ENCODE data around the gene NRN1.
A peak's percentile ranks its signal among the peaks of the same experiment; 100 is the strongest.

NRN1 gene

DNA sequence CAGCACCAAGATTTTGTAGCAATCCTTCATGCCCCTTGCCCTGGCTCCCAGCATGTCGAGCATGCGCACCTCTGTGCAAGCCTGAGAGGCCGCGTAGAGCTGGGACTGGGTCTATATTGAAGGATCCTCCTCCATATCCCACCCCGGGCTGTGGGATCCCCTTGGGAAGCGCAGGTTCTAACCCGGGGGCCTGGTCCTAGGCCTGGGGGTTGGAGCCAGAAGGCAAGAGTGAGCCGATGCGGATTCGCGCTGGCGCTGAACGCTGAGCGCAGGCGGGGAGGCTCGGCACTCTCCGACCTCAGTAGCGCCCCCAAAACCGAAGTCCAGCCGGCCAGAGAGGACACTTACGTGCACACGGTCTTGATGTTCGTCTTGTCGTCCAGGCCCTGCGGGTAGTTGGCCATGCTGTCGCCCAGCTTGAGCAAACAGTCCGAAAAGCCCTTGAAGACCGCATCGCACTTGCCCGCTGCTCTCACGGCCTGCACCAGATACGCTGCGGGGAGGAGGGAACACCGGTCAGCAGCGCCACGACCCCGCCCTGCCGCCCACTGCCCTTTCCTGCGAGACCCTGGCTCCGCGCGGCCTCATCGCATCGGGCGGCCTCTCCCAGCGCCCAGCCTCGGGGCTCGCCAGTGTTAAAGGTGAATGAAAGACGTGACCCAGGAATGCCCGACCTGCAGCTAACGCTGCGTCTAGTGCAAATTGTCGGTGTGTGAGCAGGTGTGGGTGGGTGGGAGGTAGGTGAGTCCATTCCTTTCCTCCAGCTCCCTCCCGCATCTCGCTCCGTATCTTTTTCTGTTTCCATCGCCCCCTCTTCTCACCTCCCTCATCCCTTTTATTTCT is 4.5 kb downstream of the NRN1 start:
- DNase-seq (ENCODE audit: low spot score) = no peak

DNA sequence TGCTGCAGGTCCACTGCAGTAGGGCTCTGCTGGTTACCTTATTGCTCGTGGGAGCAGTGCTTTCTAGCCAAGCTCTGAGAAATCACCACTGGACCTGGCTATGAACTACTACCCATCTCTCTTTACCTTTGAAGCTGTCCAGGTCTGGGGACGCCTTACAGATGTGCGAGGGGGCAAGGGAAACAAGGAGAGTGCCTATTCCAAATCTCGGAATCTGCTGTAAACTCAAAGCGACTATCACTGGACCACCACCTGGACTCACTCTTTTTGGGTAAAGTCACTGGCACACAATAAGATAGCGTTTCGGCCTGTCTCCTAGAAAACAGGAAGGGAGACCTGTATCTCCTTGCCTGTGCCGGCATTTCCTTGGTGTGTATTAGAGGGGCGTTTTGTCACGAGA is 5.3 kb downstream of the NRN1 start:
- DNase-seq (ENCODE audit: low spot score) = no peak

DNA sequence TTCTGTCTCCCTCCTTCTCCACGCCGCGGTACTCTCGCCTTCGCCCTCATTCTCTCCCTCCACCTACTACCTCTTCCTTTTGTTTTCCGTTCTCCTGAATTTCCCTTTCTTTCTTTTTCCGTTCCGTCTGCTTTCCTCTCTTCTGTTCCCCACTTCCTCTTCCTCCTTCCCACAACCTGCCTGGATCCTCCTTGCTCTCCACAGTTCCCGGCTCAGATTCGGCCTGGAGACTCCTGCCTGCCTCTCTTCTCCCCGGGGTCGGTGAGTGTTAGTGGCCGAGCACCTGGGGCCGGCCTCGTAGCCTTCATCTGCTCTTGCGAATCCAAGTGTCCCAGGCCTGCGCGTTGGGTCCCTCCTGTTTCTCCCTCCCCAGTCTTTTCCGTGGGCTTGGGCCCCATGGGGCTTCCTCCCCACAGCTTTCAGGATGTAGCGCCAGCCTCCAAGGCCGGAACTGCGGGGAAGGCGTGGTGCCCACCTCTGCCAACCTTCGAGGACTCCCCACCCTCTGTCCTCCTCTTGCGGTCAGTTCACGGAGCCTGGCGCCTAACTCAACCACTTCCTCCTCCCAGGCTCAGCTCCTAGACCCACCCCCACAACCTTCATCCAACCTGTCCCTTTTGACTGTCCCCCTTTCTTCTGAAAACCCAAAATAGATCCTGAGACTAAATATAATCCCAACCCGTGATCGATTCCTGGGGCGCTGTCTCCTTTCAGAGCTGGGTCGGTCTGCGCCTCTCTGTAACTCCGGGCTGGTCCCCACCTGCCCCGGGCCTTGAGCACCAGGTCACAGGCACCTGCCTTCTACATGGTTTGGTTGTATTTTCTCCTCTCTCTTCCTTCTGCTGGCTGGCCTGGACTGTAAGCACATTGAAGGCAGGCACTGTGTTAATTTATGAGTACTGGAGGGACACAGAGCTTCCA is 6.8 kb downstream of the NRN1 start:
- no peak for DNase-seq (ENCODE audit: low spot score)

DNA sequence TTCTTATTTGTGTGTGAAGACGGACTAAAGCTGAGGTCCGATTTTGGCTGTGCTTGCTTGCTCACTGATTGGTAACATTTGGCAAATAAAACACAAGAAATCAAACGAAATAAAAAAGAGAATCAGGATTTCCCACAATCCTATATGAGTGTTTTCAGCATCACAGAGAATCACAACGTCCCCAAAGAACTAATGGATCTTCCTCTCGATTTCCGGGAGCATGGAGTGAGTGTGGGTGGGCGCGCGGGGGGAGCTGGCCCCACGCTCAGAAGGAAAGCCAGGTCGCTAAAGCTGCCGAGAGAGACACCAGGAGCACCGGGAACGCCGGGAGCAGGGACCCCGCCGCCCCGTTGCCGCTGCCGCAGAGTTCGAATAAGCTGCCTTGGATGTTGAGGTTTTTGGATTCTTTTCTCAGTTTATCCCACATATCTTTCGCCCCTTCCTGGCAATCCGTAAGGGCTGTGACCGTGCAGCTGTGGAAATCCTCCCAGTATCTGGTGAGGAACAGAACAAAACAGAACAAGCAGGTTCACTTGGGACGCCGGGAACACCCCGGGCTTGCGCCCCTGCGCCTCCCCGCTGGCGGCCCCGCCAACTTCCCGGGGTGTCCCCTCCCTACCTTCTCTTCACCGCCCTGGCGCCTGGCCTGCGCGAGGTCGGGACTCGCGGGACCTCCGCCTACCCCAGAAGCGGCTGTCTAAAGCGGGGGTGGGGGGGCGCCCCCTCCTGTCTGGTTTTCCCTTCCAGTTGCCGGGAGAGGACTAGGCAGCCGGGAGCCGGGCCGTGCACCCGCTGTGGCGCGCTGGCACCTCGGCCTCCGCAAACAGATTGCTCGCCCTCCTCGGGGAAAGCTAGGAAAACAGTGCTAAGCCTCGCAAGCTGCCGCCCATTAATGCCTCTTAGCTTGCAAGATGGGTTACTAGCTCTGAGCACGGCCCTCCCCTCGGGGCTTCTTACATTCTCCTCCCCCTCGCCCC is 7.7 kb downstream of the NRN1 start:
- peak; percentile 78 for DNase-seq (ENCODE audit: low spot score)

DNA sequence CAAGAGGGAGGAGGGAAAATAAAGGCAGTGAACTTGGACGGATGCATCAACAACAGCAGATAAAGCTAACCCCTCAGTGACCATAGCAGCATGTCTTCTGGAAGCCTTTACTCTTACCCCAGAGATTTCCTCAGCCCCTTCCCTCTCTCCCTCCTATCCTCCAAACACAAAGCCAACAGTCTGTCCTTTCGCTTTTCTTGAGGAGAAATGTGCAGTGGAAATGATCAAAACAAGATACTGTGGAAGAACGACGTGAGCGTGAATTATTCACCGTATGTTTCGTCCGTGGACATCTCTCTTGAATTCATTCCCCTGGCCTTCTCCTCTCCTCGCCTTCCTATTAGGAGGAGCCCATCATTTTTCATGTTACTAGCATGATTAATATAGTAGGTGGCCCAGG is 8.5 kb downstream of the NRN1 start:
- no peak for DNase-seq (ENCODE audit: low spot score)

DNA sequence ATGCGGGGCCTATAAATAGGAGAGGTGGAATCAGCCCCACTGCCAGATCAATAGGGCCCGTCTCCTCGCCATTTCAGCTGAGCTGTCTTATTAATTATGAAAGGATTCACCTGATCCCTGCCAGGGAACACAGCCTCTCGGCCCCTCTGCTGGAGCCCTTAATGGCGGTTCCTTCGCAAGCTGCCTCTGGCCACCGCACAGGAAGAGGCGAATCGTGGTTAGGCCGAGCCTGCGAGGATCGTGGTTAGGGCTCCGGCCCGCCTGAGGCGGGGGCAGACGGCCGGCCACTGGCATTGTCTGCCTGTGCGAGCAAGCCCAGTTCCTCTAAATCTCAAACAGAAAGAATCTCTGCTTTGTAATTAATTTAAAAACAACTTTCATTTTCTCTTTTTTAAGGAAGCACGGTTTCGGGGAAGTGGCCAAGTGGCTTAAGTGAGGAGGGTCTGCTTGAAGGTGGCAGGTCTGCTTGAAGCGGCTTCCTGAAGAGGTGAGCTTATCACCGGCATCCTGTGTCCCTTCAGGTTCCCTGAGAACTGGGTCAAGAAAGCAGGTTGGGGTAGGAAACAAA is 9.2 kb downstream of the NRN1 start:
- DNase-seq (ENCODE audit: low spot score) = no peak

DNA sequence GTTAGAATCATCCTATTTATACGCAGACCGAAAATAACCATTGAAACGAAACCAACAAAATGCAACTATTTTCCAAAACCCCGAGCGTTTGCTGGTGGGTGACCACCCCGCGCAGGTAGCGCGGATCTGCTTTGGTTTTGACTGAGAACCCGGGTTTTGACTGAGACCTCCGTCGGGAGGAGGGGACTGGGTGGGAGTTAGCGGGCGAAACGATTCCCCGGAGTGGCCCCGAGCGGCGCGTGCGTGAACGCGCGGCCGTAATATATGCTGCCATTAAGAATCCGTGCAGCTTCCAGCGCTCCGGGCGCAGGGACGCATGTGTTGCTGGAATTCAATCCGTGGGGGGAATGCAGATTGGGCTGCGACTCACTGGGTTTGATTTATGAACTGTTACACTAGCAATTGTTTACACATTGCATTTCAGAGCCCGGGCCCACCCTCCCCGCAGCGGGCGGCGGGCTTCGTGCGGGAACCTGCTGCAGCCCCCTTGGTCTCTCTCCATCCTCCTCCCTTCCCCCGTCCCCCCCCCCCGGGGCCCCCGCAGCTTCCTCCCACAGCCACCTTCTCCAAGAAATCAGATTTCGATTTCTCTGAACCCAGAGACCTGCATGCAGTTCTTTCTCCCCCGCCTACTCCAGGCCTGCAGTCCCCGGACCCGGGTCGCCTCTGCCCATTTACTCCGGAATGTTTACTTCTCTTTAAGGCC is 9.9 kb downstream of the NRN1 start:
- DNase-seq (ENCODE audit: low spot score) = no peak

DNA sequence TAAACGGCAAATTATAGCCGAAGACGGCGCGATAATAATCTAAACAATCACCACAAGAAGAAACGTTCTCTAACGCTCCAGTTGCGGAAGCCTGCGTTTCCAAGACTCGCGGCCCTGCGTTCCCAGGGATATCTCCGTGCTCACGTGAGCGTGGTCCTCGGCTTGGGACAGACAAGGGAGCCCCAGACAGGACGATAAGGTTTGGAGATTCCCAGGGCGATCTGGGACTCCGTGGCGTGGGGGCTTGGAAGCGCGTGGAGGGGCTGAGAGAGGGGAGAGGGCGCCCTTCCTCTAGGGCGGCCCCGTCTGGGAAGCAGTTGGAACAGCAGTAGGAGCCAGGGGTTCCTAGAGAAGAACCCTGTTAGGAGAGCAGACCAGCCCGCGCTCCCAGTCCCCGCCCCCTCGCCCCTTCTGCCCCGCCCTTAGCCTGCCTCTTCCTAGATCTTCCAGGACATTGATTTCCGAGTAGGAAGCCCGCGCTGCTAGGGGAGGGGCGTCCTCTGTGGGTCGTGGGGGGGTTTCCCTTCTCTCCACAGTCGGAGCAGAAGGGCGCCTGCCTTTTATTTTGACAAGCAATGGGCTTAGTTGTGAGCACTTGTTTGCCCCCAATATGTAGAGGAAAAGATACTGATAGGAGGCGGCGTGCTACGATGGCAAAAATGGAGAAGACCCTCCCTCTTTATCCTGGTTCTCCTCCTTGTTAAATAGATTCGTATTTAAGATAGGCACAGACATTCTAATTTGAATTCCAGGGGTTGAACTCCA is 10.6 kb downstream of the NRN1 start:
- DNase-seq (ENCODE audit: low spot score) = no peak

DNA sequence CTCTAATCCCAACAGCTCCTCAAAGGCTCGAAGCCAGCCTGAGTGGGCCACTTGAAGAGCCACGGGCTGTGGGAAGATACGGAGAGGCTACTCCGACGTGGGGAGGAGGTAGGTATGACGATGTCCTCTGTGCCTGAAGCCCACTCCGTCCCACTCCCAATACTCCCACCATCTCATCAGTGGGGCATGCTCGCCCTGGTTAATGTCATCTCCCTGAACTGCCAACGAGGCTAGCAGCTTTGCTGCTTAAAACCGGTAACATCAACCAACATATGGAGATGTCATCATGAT is 11.1 kb downstream of the NRN1 start:
- DNase-seq (ENCODE audit: low spot score) = no peak

DNA sequence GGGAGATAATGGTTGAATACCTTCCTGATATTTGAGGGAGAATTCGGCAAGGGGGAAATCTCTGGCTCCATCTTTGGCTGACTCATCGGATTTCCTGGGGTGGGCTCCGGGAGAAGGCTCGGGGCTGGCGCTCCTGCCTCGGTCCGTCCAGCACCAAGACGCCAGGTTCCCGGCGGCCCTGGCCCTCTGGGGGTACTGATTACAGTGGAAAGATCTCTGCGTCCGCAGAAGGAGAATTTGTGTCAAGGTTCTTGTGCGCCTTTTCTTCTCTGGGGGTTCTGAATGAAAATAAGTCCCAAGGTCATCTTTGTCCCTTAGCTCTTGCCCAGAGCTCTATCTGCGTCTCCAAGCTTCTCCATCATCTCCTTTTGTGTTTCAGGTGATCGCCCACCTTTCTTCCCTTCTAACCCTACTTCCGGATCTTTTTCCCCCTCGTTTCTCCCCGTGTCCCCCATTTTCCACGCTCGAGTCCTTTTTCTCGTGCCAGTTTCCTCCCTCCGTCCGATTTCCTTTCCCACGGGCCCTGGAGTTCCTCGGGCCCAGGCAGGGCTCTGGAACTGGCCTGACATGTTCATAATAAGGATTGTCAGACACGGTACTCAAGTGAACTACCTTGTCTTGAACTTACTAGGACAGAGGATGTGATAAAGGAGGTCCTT is 11.6 kb downstream of the NRN1 start:
- DNase-seq (ENCODE audit: low spot score) = no peak

DNA sequence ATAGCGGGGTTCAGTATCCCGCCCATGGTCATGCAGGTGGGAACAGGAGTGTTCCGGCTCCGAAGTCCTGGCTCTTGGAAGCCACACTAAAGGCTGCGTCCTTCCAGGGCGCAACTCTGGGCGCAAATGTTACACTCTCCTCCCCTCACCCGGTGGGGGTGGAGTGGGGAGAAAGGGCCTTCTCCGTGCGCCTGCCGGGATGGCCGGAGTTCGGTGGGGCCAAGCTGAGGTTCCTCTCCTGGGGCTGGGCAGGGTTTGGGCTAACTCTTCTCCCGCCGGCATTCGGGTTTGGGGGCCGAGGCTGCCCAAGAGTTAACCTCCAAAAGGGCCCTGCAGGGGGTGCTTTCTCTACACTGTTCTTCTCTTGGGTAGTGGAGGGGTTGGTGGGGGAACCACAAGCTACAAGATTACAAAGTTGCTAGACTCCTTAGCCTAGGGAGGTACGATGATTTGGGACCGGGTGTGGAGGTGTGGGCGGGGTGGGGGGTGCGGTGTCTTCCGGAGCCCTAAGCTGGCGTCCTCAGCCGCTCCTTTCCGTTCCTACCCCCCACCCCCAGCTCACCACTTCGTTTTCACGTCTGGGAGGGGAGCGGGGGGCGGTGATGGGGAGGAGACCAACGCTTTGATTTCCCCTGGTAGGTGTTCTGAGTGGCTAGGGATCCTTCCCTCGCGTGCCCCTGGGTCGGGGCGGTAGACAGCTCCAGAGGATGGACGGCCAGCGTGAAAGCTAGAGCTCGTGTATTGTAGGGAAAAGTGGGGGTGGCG is 12.3 kb downstream of the NRN1 start:
- DNase-seq (ENCODE audit: low spot score) = no peak

DNA sequence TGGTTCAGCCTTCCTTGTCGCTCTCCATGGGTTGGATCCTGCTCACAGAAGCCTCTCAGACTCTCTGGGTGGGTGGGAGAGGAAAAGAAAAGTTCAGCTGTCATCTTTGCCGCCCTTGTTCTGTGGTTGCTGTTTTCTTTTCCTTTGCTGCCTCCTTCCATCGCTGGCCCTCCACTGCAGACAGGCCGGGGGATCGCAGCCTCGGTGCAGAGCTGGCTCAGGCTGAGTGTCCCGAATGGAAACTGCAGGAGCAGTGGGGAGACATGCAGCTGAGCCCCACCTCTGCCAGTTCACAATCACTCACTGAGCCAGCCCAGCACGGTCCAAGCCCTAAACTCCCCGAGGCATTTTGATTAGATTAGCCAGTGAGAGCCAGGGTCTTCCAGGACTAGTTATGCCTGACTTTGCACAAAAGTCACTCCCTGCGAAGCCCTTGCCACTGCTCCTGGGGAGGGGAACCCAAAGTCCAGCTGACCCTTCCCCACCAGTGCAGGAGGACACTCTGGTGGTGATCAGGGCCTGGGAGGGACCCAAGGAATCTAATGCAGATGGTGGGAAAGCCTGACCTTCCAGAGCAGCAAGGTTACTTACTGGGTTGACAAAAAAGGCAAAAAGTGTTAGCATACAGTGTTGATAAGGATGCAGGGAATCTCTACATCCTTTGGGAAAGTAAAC is 14.0 kb downstream of the NRN1 start:
- no peak for DNase-seq (ENCODE audit: low spot score)

DNA sequence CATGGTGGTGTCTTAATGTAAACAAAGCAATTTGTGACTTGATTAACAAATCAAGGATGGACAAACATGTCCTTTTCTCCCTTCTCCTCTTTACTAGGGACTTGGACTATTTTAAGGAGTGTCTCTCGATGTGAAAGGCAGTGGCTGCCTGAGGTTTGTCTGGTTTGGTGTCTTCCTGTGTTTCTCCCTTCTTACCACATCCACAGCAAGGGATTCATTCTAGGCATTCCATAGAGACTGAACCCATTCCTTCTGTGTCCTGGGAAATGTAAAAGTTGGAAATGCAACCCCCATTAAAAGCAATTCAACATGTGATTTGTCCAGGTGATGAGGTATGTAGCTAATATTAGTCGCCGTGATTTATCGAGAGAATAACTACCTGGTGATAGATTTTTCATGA is 15.9 kb downstream of the NRN1 start:
- no peak for DNase-seq (ENCODE audit: low spot score)

DNA sequence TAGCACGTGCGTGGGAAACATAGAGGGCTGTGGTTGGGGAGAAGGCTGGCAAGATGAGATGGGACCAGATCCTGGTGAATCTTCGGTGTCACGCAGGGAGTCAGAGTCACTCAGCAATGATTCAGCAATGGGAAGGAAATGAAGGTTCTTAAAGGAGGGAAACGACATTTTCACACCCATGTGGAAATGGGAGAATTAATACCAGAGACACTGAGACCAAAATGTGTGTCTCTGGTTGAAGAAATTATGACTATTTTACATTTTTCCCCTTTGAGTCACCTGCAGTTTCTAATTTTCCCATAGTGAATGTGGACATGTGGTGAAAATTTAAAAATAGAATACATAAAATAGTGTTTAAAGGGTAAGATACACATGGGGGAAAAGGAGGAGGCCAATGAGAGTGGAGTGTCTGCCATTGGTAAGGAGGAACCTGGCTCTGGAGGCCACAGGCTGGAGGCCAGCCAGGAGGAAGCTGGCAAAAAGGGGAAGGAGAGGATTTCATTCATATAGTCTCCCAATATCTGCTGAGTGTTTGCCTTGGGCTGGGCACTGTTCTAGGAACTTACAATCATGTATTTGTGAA is 17.5 kb downstream of the NRN1 start:
- DNase-seq (ENCODE audit: low spot score) = no peak

DNA sequence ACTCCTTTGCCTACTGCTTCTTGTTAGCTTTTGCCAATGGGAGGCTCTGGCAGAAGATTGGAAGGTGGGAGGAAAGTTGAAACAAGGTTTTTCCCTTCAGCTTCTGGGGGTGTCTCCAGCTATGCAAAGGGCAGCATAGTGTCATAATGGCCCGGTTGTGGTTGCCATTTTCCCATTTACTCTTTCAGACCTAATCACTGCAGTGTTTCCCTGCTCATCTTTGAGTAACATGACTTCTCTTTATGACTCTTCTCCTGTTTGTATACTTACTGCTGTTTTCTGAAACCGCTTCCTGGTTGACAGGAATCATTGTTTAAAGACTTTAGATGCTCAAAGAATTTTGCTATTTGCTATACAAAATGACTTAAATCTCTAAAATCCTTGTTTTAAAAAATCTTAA is 19.9 kb downstream of the NRN1 start:
- DNase-seq (ENCODE audit: low spot score) = no peak

DNA sequence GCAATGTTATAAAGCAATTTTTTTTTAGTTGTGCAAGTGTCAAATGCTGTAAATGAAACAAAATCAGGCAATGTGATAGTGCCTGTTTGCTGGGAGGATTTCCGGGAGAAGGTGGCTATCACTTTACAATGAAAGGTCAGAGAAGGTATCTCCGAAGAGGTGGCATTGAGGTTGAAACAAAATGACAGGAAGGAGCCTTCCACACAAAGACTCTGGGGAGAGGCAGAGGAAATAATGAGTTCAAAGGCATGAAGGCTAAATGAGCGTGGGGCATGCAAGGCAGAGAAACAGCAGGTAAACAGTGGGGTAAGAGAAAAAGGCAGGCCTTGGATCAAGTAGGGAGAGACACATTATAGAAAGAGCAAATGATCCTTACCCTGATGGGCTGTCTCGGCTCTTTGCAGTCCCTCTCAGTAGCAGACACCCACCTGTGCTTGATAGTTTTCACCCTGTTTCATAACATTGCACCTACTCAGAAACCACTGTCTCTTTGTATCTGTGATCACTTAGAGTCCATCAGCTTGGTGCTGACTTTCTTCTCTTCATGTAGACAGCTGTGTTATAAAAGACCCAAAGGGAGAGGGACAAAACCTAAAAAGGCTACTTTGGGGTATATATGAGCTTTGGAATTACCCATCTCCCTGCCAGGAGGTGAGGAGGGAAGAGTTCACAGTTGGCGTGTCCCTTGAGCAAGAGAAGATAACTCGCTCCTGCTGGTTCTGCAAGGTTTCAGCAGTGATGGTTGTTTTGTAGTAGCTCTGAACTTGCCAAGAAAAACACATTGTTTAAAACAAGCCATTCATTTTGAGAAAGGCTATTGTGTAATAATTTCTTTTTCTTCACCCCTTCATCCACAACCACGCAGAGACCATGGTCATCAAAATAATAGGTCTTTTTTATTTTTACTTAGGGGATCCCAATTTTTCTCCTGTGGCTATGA is 22.3 kb downstream of the NRN1 start:
- DNase-seq (ENCODE audit: low spot score) = no peak

All from D341Med (cell line).